ENCODE measurements around the gene ANAPC16.
"Not testable (repeated sequence)": the region's sequence is repeated elsewhere in the genome, so short reads cannot be mapped to it uniquely, and the experiment has no call there.

DNA sequence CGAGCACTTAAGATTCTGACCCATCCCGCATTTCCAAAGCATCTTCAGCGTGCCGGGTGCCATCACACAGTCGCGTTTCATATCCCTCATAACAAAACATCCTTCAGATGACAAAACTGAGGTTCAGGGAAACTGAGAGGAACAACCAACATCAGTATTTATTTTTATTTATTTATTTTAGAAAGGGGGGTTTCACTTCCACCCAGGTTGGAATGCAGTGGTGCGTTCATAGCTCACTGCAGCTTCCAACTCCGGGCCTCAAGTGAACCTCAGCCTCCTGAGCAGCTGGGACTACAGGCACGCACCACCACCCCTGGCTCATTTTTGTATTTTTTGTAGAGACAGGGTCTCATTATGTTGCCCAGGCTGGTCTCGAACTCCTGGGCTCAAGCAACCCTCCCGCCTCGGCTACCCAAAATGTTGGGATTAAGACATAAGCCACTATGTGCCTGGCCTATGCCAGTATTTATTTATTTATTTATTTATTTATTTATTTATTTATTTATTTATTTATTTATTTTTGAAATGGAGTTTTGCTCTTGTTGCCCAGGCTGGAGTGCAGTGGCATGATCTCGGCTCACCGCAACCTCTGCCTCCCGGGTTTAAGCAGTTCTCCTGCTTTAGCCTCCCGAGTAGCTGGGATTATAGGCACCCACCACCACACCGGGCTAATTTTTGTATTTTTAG is 33.5 kb downstream of the ANAPC16 start:
- TF ChIP-seq, protein P1, sequence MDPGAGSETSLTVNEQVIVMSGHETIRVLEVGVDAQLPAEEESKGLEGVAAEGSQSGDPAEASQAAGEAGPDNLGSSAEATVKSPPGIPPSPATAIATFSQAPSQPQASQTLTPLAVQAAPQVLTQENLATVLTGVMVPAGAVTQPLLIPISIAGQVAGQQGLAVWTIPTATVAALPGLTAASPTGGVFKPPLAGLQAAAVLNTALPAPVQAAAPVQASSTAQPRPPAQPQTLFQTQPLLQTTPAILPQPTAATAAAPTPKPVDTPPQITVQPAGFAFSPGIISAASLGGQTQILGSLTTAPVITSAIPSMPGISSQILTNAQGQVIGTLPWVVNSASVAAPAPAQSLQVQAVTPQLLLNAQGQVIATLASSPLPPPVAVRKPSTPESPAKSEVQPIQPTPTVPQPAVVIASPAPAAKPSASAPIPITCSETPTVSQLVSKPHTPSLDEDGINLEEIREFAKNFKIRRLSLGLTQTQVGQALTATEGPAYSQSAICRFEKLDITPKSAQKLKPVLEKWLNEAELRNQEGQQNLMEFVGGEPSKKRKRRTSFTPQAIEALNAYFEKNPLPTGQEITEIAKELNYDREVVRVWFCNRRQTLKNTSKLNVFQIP (CRISPR knock-in tag; IDR thresholded peaks at IDR 0.05; ENCODE audit: borderline replicate concordance, low read depth): not testable (repeated sequence)
- not testable (repeated sequence) for TF ChIP-seq ISL1, RARB, ZFP3, ESRRG, OSR1, CSDC2, ZC3H10, ZNF70, ZFP30 (CRISPR knock-in tag; IDR thresholded peaks at IDR 0.05)
- TF ChIP-seq, protein P2, sequence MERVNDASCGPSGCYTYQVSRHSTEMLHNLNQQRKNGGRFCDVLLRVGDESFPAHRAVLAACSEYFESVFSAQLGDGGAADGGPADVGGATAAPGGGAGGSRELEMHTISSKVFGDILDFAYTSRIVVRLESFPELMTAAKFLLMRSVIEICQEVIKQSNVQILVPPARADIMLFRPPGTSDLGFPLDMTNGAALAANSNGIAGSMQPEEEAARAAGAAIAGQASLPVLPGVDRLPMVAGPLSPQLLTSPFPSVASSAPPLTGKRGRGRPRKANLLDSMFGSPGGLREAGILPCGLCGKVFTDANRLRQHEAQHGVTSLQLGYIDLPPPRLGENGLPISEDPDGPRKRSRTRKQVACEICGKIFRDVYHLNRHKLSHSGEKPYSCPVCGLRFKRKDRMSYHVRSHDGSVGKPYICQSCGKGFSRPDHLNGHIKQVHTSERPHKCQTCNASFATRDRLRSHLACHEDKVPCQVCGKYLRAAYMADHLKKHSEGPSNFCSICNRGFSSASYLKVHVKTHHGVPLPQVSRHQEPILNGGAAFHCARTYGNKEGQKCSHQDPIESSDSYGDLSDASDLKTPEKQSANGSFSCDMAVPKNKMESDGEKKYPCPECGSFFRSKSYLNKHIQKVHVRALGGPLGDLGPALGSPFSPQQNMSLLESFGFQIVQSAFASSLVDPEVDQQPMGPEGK (CRISPR knock-in tag; IDR thresholded peaks at IDR 0.05; ENCODE audit: borderline replicate concordance): not testable (repeated sequence)

All from SK-N-SH treated with all-trans-retinoic acid at 6 μM for 48 hours (cell line).